Measurements from ENCODE around the gene RSU1.
A peak's percentile ranks its signal among the peaks of the same experiment; 100 is the strongest.

Gene RSU1

DNA sequence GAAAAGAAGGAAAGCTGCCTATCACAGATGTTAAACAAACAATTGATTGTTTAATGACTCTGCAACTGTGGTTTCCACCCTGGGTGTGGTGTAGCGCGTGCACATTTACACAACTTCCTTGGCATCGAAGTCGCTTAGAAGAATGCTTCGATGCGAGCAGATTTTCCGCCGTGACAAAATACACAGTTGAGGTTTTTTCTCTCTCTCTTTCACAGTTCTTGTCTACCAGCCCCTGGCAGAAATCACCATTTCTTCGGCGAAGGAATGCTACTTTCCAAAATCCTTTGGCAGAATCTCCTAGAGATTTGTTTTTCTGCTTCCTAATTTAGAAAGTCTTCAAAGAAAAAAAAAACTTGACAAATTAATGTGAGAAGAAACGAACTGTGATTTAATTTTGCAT lies 224.8 kb downstream of the RSU1 start:
- DNase-seq: no peak

DNA sequence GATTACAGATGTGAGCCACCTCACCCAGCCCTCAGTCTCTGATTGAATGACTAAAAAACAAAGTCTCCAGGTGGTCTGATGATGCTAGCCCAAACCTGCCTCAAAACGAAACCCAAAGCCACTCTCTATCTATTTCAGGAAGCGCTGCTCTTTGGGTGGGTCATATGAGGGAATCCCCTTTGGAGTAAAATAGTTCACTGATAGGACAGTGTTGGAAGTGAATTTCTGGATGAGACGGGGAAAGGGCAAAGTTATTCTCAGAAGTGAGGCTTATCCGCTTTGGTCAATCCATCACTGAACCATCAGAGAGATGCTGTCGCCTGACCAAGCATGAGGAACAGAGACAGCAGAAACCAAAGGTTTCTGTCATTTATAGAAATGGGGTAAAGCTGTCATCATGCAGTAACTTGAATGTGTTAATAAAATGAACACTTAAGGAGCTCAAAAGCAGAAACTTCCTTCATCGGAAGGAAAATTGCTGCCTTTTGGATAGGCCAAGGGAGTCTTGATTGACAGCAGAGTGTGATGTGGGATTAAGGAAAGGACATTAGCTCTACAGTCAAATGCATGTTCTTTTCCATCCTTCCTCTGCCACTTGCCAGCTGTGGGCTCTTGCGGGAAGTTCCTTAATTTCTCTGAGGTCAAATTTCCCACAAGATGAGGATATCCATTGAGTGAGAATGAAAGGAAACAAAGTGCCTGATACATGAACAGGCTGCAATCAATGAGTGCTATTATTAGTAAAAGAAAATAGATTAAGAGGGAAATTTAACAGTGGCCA lies 230.7 kb downstream of the RSU1 start:
- DNase-seq: no peak

GRCh38 chr10:16585103-16585502 lies 232.1 kb downstream of the RSU1 start:
- no peak for DNase-seq

DNA sequence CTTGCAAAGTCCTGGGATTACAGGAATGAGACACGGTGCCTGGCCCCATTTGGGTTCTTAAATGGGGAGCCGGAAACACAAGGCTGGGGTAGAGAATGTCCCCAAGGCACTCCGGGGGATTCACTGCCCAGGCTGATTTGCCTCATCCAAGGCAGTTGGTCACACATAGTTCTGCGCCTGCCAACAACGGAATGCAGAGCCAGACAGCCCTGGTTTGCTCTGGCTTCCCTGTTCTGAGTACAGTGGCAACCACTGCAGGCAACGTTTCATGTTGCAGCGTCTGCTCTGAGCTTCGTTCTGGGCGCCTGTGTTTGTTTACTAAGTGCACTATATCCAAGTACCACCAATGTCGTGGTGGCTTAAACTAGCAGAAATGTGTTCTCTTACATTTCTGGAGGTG lies 233.8 kb downstream of the RSU1 start:
- no peak for DNase-seq

DNA sequence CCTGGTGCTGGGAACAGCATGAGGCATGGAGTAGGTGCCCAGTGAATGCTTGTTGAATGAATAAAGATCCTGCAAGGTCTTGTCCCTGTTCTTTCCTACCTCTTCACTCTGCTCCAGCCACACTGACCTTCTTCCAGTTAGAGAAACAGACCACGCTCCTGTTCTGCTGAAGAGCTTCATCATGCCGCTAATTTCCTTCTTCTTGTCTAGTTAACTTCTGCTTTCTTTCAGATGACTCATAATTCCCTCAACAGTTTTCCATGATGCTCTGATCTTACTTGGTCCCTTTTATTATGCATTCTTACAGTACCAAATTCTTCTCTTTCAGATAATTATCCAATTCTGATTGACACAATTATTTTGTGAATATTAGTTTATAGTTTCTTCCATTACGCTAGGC lies 236.0 kb downstream of the RSU1 start:
- no peak for DNase-seq

DNA sequence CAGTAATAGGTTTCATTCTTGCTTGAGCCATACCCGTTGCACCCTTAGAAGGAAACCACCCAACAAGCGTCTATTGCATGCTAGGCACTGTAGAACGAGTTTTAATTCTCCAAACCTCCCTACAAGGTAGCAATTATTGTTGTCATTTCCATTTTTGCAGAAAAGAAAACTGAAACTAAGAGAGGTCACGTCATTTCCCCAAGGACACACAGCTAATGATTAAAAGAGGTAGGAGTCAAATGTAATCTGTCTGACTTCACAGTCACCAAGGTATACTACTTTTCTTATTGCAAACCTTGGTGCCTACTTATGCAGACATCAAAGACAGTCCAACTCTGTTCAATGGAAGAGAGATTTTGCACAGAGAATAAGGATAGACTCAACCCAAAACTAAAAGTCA lies 246.5 kb downstream of the RSU1 start:
- DNase-seq: no peak

- no peak for DNase-seq
Measured at GRCh38 chr10:16566202-16566805, 250.9 kb downstream of the RSU1 start.

DNA sequence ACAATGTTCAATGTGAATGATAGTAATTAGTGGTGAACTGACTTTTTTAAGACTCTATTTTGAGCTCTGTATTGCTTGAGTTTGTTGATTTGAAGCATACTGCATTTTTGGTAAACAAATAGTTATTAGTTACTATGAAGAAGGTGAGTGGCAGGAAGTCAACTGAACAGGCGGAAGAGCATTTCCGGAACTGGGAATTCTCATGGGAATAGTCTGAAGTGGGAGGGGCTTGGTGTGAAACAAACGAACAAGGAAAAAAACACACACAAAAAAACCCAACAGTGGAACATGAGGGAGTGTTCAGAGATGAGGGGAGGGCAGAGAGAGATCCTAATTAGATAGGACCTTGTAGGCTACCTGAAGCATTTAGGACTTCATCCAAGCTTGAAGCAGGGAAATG lies 251.6 kb downstream of the RSU1 start:
- DNase-seq: no peak

GRCh38 chr10:16562891-16563290 lies 254.3 kb downstream of the RSU1 start:
- no peak for DNase-seq

- DNase-seq: no peak
Measured at GRCh38 chr10:16559236-16559773, 257.9 kb downstream of the RSU1 start.

DNA sequence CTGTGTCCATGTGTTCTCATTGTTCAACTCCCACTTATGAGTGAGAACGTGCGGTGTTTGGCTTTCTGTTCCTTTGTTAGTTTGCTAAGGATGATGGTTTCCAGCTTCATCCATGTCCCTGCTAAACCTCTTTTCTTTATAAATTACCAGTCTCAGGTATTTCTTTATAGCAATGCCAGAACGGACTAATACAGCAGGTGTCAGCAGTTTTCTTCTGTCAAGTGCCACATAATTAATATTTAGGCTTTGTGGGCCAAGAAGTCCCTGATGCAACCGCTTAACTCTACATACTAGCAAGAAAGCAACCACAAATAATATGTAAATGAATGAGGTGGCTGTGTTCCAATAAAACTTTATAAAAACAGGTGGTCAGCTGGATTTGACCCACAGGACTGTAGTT lies 269.3 kb downstream of the RSU1 start:
- DNase-seq: no peak

GRCh38 chr10:16545116-16545736 lies 272.0 kb downstream of the RSU1 start:
- peak; percentile 24 for DNase-seq

DNA sequence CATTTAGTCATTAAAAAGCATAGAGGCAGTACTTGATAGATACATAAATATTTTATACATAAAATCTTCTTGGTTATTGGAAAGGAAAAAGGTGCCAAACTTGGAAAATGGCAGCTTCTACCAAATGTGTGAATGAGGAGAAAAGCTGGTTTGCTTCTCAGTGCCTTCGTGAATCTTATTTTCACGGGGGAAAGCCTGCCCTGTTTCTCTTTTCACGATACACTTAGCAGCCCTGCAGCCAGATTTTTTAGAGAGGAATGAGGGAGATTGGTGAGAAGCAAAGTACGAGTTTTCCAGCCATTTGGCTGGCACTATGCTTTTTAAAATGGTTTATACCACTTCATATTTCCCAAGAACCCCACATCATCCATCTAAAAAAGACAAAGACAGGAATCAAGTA lies 272.6 kb downstream of the RSU1 start:
- DNase-seq: no peak

DNA sequence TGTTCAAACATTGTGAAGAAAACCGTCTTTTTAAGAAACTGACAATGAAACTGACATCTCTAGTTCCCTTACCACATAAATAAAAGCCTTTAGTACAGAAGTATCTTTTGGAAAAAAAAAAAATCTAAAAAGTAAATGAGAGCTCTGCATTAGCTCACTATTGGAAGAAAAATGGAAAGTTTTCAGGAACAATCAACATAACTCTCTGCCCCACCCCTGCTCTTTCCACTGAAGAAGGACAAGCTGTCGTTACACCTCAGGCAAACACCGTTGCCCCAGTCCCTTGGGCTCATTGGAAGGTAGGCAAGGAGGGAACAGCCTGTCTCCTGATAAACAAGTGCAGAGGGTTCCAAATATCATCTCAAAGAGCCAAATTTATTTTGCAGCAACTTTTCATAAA lies 273.1 kb downstream of the RSU1 start:
- no peak for DNase-seq

Measured in fibroblast of upper back skin (primary cell).